Neural progenitor cell (in vitro differentiated cells): ENCODE data around the gene MED12L.

ENCODE experiments used
- EZH2phosphoT487 ChIP-seq: fragments of 200-600 bp; sonication (generic); IDR thresholded peaks from 2 replicates; pipeline ENCODE4 v1.6.1; 2017; ENCODE audit warnings: antibody characterized with exemption
- TF ChIP-seq, protein P1 (sequence below): fragments of 200-600 bp; sonication (generic); IDR thresholded peaks from 2 replicates; pipeline ENCODE4 v1.5.1; 2017; ENCODE audit warnings: antibody characterized with exemption, mild to moderate bottlenecking

DNA sequence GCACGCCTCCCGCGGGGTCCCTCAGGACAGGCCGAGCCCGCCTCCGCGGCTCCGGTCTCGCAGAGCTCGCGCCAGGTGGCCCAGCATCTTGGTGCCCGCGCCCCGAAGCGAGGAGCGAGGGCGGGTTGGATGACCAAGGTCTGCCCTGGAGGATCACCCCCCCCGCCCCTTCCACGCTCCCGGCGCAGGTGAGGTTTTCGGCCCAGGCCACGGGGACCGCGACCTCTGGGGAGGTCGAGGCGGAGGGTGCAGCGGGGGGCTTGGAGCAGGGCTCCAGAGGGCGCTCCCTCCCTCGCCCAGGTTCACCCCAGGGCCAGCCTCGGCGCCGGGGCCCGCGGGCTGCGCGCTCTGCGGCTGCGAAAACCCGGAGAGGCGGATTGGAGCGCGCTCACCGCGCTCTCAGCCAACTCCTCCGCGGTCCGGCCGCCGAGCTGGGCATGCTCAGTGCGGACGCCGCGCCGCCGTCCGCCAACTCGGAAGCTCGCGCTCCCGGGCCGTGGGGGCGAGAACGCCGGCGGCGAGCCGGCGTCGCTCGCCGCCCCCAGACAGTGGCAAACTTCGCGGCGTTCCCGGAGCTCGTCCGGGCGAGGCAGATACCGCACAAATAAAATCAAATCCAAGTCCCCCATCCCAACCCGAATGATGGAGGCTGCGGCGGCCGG lies at the start of gene MED12L:
- TF ChIP-seq, protein P1, sequence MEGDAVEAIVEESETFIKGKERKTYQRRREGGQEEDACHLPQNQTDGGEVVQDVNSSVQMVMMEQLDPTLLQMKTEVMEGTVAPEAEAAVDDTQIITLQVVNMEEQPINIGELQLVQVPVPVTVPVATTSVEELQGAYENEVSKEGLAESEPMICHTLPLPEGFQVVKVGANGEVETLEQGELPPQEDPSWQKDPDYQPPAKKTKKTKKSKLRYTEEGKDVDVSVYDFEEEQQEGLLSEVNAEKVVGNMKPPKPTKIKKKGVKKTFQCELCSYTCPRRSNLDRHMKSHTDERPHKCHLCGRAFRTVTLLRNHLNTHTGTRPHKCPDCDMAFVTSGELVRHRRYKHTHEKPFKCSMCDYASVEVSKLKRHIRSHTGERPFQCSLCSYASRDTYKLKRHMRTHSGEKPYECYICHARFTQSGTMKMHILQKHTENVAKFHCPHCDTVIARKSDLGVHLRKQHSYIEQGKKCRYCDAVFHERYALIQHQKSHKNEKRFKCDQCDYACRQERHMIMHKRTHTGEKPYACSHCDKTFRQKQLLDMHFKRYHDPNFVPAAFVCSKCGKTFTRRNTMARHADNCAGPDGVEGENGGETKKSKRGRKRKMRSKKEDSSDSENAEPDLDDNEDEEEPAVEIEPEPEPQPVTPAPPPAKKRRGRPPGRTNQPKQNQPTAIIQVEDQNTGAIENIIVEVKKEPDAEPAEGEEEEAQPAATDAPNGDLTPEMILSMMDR: peak; percentile 41
- TF ChIP-seq EZH2phosphoT487: no peak
